Measurements from ENCODE around the gene PCMT1.

GRCh38 chr6:149859938-149860337, 110.4 kb downstream of the PCMT1 start:
- no peak for TF ChIP-seq POLR2A (IDR thresholded peaks at IDR 0.05; ENCODE audit: low read length)
- no peak for TF ChIP-seq GATA1 (IDR thresholded peaks at IDR 0.05; ENCODE audit: low read depth, low read length)
